ENCODE data around the gene GLRA1.
"Not testable (repeated sequence)": the region's sequence is repeated elsewhere in the genome, so short reads cannot be mapped to it uniquely, and the experiment has no call there.

The GLRA1 gene

DNA sequence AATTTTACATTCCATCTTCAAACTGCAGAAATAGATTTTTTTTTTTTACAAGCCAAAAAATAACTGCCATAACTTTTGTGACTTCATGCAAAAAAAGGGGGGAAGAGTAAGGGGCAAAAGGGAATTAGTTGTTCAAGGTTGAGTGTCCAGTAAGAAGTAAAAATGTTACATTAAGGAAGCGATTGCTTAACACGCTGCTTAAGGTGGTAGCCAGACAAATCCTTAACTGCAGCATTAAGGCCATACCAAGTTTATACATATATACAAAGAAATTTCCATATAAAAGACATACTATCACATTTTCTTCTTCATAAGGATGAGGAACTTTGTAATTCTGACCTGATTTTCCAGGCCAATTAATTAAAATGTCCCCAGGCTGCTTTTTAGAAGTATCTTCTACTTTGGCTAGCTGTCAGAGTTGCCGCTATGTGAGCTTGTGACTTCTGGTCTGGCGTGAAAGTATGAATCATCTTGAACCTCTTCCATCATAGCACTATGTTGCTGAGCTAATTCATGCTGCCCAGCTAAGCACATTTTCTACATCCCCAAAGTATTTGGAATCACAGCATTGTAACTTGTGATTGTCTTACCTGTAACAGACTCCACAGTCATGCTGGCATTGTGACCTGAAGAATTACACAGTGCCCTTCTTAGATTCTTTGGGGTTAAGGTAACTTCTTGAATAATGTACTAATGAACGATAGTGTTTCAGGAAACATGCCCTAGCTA, 112.9 kb downstream of the GLRA1 start:
- DNase-seq = no peak

GRCh38 chr5:151810897-151811296, 113.8 kb downstream of the GLRA1 start:
- DNase-seq = no peak

GRCh38 chr5:151810449-151810848, 114.2 kb downstream of the GLRA1 start:
- no peak for DNase-seq

DNA sequence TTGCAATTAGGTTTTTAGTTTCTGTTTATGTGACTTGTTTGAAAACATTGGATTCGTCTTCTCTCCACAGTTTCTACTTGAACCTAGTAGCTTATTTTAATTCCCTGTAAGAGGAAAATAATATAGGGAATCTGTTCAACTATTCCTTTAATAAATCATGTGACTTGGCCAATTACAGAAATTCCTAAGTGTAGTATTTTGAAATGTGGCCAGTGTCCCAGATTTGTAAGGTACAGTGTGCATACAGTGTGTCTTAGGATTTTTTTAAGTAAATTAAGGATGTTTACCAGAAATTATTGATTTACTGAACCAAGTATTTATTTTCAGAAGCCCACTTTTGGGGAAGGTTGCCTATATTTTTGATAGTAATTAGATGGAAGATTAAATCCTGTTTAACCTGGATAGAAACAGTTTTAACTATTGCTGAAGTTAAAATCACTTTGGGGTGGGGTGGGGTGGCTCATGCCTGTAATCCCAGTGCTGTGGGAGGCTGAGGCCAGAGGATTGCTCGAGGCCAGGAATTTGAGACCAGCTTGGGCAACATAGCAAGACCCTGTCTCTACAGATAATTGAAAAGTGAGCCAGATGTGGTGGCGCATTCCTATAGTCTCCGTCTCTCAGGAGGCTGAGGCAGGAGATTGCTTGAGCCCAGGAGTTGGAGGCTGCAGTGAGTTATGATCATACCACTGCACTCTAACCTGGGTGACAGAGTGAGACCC, 116.0 kb downstream of the GLRA1 start:
- no peak for DNase-seq

DNA sequence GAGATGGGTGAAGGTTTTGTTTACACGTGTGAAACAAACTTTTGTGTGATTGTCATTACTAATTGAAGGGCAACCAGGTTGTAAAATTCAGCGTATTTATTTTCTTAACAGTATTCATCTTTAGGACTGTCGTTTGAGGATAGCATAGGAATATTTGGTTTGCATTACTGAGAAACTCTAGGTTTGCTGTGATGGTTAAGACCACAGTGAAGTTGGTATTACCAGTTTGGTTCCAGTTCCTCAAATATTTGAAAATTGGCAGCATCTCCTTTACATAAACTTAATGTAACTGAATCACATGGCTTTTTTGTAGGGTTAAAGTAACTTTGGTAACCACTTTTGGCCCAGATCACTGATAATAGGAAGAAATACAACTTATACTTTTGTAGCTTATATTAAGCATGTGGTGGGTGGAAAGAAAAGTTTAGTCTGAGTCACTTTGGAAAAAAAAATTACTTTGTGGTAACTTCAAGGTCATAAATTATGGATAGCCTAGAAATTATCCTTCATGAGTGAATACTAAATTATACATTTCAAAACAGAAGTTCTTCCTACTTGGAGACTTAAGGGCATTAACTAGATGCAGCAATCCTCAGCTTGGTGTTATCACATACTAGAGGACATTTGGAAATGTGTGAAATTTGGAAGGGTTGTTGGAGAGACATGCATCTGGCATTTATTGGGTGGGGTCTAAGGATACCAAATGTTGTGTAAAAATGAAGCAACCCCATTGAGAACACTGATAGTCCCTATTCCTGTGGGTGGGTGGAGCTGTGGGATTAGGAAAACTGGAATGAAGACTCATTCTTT, 119.0 kb downstream of the GLRA1 start:
- DNase-seq = no peak

DNA sequence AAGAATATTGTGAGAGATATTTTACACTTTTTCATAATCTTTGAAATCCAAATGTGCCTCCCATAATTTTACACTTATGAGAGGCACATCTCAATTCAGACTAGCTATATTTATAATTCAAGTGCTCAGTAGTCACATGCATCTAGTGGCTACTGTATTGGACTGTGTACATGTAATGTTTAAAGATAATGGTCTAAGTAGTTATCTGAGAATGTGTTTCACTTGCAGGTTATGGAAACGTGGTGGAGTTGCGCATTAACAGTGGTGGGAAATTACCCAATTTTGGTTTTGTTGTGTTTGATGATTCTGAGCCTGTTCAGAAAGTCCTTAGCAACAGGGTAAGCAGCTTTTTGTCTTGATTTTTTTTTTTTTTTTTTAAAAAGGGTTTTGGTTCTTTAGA, 124.1 kb downstream of the GLRA1 start:
- no peak for DNase-seq

DNA sequence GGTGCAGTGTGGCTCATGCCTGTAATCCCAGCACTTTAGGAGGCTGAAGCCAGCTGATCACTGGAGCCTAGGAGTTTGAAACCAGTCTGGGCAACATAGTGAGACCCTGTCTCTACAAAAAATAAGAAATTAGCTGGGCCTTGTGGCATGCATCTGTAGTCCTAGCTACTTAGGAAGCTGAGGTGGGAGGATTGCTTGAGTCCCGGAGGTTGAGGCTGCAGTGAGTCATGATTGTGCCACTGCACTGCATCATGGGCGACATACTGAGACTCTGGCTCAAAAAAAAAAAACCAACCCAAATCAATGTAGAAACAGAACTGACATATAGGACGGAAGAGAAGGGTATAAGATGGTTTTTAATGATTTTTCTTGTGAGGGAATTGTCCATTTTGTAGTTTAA, 125.2 kb downstream of the GLRA1 start:
- no peak for DNase-seq

- no peak for DNase-seq
Measured at GRCh38 chr5:151798674-151799073, 126.0 kb downstream of the GLRA1 start.

- DNase-seq = no peak
Measured at GRCh38 chr5:151795426-151795825, 129.2 kb downstream of the GLRA1 start.

- no peak for DNase-seq
Measured at GRCh38 chr5:151793358-151793757, 131.3 kb downstream of the GLRA1 start.

DNA sequence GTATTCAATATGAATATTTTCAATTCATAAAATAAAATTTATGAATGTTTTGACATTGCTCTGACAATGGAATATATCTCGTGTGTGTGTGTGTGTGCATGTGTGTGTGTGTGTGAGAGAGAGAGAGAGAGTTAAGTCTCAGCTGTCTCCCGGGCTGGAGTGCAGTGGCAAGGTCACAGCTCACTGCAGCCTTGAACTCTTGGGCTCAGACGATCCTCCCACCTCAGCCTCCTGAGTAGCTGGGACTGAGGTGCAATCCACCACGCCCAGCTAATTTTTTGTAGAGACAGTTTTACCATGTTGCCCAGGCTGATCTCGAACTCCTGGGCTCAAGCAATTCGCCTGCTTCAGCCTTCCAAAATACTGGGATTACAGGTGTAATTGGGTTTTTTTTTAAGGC, 136.8 kb downstream of the GLRA1 start:
- no peak for DNase-seq

- no peak for DNase-seq
Measured at GRCh38 chr5:151786468-151786867, 138.2 kb downstream of the GLRA1 start.

DNA sequence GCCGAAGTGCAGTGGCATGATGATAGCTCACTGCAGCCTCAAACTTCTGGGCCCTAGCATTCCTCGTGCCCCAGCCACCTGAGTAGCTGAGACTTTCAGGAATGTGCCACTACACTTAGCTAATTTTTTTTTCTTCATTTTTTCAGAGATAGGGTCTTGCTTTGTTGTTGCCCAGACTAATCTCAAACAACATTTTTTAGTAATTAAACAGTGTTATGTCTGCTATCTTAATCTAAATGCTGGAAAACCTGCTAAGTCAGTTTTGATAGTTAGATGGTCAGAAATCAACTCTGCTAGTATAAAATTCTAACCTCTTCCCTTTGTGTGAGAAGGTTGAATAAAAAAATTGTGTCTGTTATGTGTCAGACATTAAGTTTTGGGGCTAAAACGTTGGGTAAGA, 140.5 kb downstream of the GLRA1 start:
- DNase-seq = no peak

- not testable (repeated sequence) for DNase-seq
Measured at GRCh38 chr5:151783664-151784063, 141.0 kb downstream of the GLRA1 start.

DNA sequence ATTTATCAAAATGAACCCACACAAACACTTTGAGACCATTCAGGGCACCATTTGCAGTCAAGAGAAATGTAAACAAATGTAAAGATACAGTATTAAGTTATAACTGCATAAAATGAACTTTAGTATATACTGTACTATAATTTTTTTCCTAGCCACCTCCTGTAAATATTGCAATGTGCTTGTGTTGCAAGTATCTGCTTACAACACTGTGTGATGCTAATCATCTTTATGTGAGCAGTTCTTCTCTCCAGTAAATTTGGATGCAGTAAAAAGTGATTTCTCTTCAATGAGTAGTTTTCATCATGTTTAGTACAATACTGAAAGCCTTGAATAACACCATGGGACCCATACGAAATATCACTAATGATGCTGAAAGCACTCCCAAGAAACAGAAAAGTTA, 143.4 kb downstream of the GLRA1 start:
- no peak for DNase-seq

GRCh38 chr5:151780348-151780747, 144.3 kb downstream of the GLRA1 start:
- no peak for DNase-seq

GRCh38 chr5:151779531-151780125, 145.0 kb downstream of the GLRA1 start:
- DNase-seq = no peak

DNA sequence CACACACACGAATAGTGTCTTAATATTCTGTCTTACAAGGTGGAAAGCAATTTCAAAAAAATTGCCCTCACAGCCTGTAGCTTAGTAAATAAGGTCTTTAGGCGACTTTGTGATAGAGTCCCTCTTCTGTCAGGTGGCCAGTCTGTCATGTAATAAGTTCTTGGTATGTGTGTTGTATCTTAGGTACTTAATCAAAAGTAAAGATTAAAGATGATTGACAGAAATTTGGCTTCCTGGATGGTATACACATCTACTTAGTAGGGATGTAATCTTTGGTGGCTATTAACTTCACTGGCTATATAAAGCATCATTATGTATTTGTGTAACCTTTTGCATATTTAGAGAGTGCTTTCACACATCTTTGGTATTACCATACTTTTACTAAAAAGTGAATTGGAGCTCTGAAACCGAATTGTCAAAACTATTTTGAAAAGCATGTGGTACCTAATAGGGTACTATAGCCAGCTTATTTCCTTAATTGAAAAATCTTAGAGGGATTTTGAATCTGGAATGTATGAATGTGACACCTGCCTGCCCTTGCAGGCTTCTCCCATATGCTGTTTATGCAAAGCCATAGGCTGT, 149.5 kb downstream of the GLRA1 start:
- DNase-seq = no peak

- no peak for DNase-seq
Measured at GRCh38 chr5:151773951-151774350, 150.7 kb downstream of the GLRA1 start.

- DNase-seq = no peak
Measured at GRCh38 chr5:151772846-151773561, 151.6 kb downstream of the GLRA1 start.

All from NCI-H2081 treated with DMSO at 0.1 percent for 48 hours (cell line).